ENCODE measurements around the gene BMPR1B. TPM values are rescaled to one million over a fixed set of nuclear protein-coding genes. Genes with fewer than 3 reads are reported as not detected.
A peak's percentile ranks its signal among the peaks of the same experiment; 100 is the strongest.
"Not testable (repeated sequence)": the region's sequence is repeated elsewhere in the genome, so short reads cannot be mapped to it uniquely, and the experiment has no call there.

The BMPR1B gene
- total and polyA plus RNA-seq, 10 donors, result 0.12 to 2.4 (median 1.2) TPM

- Histone ChIP-seq H3K4me3 (no peak overlapping the region), H3K27me3 (replicated peaks in 1 of 7) (no peaks in the 10 kb centered on the region), H3K9me3 (no peaks in the 10 kb centered on the region), H3K4me1 (peaks cover 0 to 7% (median 4%) of the 10 kb centered on the region in 6 donors), H3K36me3 (no peaks in the 10 kb centered on the region), H3K27ac (no peak overlapping the region)
- WGBS, 5 donors, result 82 to 89% (median 85%) methylated on average over 7 of the region's 7 CpGs
- TF ChIP-seq CTCF (IDR thresholded peaks at IDR 0.05 in 8 of 11, conservative IDR thresholded peaks at IDR 0.05 in 3 of 11), result no peak
- TF ChIP-seq POLR2AphosphoS5 (IDR thresholded peaks at IDR 0.05), result no peak
- TF ChIP-seq POLR2A (IDR thresholded peaks at IDR 0.05), result no peak
- no peak for DNase-seq
- intact Hi-C loops (cut with DNase I; ENCODE audit: low total_unique reads), result no loop called here
These were observed 412.4 kb downstream of the BMPR1B start for GRCh38 chr4:95170176-95170575.

- DNase-seq; H3K9me3 ChIP-seq; H3K27me3 ChIP-seq (replicated peaks in 1 of 7); H3K36me3 ChIP-seq; H3K27ac ChIP-seq; intact Hi-C loops (cut with DNase I; ENCODE audit: low total_unique reads); H3K4me3 ChIP-seq; H3K4me1 ChIP-seq: not testable (repeated sequence)
- 92 to 100% (median 96%) methylated on average over 1 of the region's 3 CpGs for WGBS, 5 donors
These were observed 413.6 kb downstream of the BMPR1B start for GRCh38 chr4:95171377-95171776.

- intact Hi-C loops (cut with DNase I; ENCODE audit: low total_unique reads), result no loop called here
- H3K9me3 ChIP-seq, result peaks cover 0 to 3% (median 0%) of the 10 kb centered on the region in 8 donors
- peaks cover 0 to 19% (median 9%) of the 10 kb centered on the region in 6 donors for H3K4me1 ChIP-seq
- H3K27ac ChIP-seq, result no peak overlapping the region
- WGBS, 5 donors, result 77 to 94% (median 81%) methylated on average over 2 of the region's 2 CpGs
- no peak overlapping the region for H3K4me3 ChIP-seq
- H3K36me3 ChIP-seq, result no peaks in the 10 kb centered on the region
- TF ChIP-seq CTCF (IDR thresholded peaks at IDR 0.05 in 8 of 11, conservative IDR thresholded peaks at IDR 0.05 in 3 of 11), result no peak
- TF ChIP-seq POLR2A (IDR thresholded peaks at IDR 0.05), result no peak
- no peak for TF ChIP-seq POLR2AphosphoS5 (IDR thresholded peaks at IDR 0.05)
- no peak for DNase-seq
- H3K27me3 ChIP-seq (replicated peaks in 1 of 7), result no peaks in the 10 kb centered on the region
These were observed 421.2 kb downstream of the BMPR1B start for GRCh38 chr4:95178938-95179337.

GRCh38 chr4:95180531-95181242, 422.9 kb downstream of the BMPR1B start:
- 80 to 89% (median 84%) methylated on average over 10 of the region's 10 CpGs for whole genome bisulfite sequencing, 5 donors
- Histone ChIP-seq H3K4me1 (peaks cover 0 to 19% (median 9%) of the 10 kb centered on the region in 6 donors), H3K27ac (peak overlapping the region in 2 of 8 donors; percentile 4 to 22), H3K9me3 (peaks cover 0 to 3% (median 0%) of the 10 kb centered on the region in 8 donors), H3K4me3 (no peak overlapping the region), H3K27me3 (replicated peaks in 1 of 7) (no peaks in the 10 kb centered on the region), H3K36me3 (no peaks in the 10 kb centered on the region)
- DNase-seq, result no peak
- no peak for TF ChIP-seq POLR2AphosphoS5 (IDR thresholded peaks at IDR 0.05)
- no peak for TF ChIP-seq CTCF (IDR thresholded peaks at IDR 0.05 in 8 of 11, conservative IDR thresholded peaks at IDR 0.05 in 3 of 11)
- TF ChIP-seq POLR2A (IDR thresholded peaks at IDR 0.05), result no peak
- intact Hi-C loops (cut with DNase I; ENCODE audit: low total_unique reads), result no loop called here
